GM23338 (cell line): ENCODE results near the gene UQCRFS1.

Experiments used
- CREB1 ChIP-seq: fragments of 250-450 bp; sonication (Bioruptor Pico); IDR thresholded peaks from 2 replicates; pipeline ENCODE4 v1.5.0; 2020; ENCODE audit warnings: low read depth, mild to moderate bottlenecking, moderate library complexity
- EZH2 ChIP-seq: fragments of 200-600 bp; sonication (generic); IDR thresholded peaks from one replicate; pipeline ENCODE4 v1.8.0; 2017; ENCODE audit warnings: antibody characterized with exemption, mild to moderate bottlenecking, low read depth; ENCODE audit not compliant: unreplicated experiment
- EZH2phosphoT487 ChIP-seq: fragments of 200-600 bp; sonication (generic); IDR thresholded peaks from one replicate; pipeline ENCODE4 v1.8.1; 2018; ENCODE audit warnings: antibody characterized with exemption; ENCODE audit not compliant: unreplicated experiment
- JUNB ChIP-seq: IDR thresholded peaks from one replicate; pipeline ENCODE4 v1.6.1; 2016; ENCODE audit warnings: antibody characterized with exemption; ENCODE audit not compliant: unreplicated experiment
- NANOG ChIP-seq: IDR thresholded peaks from 2 replicates; pipeline ENCODE4 v1.6.1; 2016; ENCODE audit warnings: antibody characterized with exemption, borderline replicate concordance
- POLR2AphosphoS5 ChIP-seq: IDR thresholded peaks from 2 replicates; pipeline ENCODE4 v1.6.1; 2016; ENCODE audit warnings: antibody characterized with exemption, low read depth
- REST ChIP-seq: IDR thresholded peaks from one replicate; pipeline ENCODE4 v1.6.1; 2018; ENCODE audit warnings: antibody characterized with exemption; ENCODE audit not compliant: unreplicated experiment
- STAT1 ChIP-seq: IDR thresholded peaks from one replicate; pipeline ENCODE4 v1.6.1; 2016; ENCODE audit warnings: antibody characterized with exemption; ENCODE audit not compliant: unreplicated experiment
- ZNF114 ChIP-seq: fragments of 250-450 bp; sonication (Bioruptor Pico); IDR thresholded peaks from 2 replicates; pipeline ENCODE4 v1.5.0; 2020; ENCODE audit warnings: mild to moderate bottlenecking, moderate library complexity
- ZNF331 ChIP-seq: fragments of 250-450 bp; sonication (Bioruptor Pico); IDR thresholded peaks from 2 replicates; pipeline ENCODE4 v1.5.0; 2020; ENCODE audit warnings: low read depth, mild to moderate bottlenecking, moderate library complexity
- ZNF462 ChIP-seq: fragments of 250-450 bp; sonication (Bioruptor Pico); IDR thresholded peaks from 2 replicates; pipeline ENCODE4 v1.5.0; 2020; ENCODE audit warnings: mild to moderate bottlenecking, moderate library complexity
- TF ChIP-seq, protein P1 (sequence below), 2 experiments: fragments of 200-600 bp in 1 of 2; sonication (generic) in 1 of 2; conservative IDR thresholded peaks; 2 replicates each; pipeline versions ENCODE4 v1.5.1 to v1.6.1; 2016 to 2017; ENCODE audit warnings: antibody characterized with exemption in 2 of 2, low read depth in 2 of 2, mild to moderate bottlenecking in 2 of 2, moderate library complexity in 1 of 2
- TF ChIP-seq, protein P2 (sequence below): IDR thresholded peaks from 2 replicates; pipeline ENCODE4 v1.6.1; 2016; ENCODE audit warnings: antibody characterized with exemption

- TF ChIP-seq REST (no peak), EZH2phosphoT487 (no peak), EZH2 (no peak), POLR2AphosphoS5 (no peak), CREB1 (CRISPR knock-in tag) (no peak), JUNB (no peak), NANOG (no peak), ZNF114 (CRISPR knock-in tag) (no peak), ZNF331 (CRISPR knock-in tag) (no peak), ZNF462 (CRISPR knock-in tag) (no peak), STAT1 (no peak)
- TF ChIP-seq, protein P1, sequence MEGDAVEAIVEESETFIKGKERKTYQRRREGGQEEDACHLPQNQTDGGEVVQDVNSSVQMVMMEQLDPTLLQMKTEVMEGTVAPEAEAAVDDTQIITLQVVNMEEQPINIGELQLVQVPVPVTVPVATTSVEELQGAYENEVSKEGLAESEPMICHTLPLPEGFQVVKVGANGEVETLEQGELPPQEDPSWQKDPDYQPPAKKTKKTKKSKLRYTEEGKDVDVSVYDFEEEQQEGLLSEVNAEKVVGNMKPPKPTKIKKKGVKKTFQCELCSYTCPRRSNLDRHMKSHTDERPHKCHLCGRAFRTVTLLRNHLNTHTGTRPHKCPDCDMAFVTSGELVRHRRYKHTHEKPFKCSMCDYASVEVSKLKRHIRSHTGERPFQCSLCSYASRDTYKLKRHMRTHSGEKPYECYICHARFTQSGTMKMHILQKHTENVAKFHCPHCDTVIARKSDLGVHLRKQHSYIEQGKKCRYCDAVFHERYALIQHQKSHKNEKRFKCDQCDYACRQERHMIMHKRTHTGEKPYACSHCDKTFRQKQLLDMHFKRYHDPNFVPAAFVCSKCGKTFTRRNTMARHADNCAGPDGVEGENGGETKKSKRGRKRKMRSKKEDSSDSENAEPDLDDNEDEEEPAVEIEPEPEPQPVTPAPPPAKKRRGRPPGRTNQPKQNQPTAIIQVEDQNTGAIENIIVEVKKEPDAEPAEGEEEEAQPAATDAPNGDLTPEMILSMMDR (conservative IDR thresholded peaks at IDR 0.05; ENCODE audit: low read depth in 2 of 2) = no peak
- TF ChIP-seq, protein P2, sequence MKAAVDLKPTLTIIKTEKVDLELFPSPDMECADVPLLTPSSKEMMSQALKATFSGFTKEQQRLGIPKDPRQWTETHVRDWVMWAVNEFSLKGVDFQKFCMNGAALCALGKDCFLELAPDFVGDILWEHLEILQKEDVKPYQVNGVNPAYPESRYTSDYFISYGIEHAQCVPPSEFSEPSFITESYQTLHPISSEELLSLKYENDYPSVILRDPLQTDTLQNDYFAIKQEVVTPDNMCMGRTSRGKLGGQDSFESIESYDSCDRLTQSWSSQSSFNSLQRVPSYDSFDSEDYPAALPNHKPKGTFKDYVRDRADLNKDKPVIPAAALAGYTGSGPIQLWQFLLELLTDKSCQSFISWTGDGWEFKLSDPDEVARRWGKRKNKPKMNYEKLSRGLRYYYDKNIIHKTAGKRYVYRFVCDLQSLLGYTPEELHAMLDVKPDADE = no peak
These were observed 34.9 kb upstream of the UQCRFS1 start for GRCh38 chr19:29247872-29248271.
